ENCODE data around the gene SHF. TPM values are rescaled to one million over a fixed set of nuclear protein-coding genes. Genes with fewer than 3 reads are reported as not detected.
"Not testable (repeated sequence)": the region's sequence is repeated elsewhere in the genome, so short reads cannot be mapped to it uniquely, and the experiment has no call there.

SHF gene
- total and polyA plus RNA-seq, 12 donors: 2.4 to 8.4 (median 5.6) TPM

DNA sequence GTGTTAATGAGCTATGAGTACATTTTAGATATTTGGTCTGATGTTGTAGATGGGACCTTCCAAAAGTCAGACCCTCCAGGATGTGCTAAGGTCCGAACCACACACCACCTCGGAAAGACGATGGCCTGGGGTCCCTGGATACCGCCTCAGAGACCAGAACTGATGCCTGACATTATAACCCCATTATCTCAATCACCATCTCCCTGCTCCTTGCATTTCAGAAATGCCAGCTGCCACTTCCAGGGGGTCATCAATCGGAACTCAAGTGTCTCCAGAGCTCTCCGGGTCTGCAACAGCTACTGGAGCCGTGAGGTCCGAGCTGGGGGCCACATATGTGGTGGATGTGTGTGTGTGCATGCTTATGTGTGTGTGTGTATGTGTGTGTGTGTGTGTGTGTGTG is 50.1 kb downstream of the SHF start:
- ATAC-seq: no peak
- WGBS, 2 donors: 75 to 81% methylated on average over 8 of the region's 8 CpGs
- no peak overlapping the region for H3K27ac ChIP-seq
- H3K4me1 ChIP-seq: peaks cover 0 to 8% (median 6%) of the 10 kb centered on the region in 9 donors
- no peaks in the 10 kb centered on the region for H3K36me3 ChIP-seq
- no peak for DNase-seq
- intact Hi-C loops (cut with DNase I): no loop called here
- TF ChIP-seq, protein P1, sequence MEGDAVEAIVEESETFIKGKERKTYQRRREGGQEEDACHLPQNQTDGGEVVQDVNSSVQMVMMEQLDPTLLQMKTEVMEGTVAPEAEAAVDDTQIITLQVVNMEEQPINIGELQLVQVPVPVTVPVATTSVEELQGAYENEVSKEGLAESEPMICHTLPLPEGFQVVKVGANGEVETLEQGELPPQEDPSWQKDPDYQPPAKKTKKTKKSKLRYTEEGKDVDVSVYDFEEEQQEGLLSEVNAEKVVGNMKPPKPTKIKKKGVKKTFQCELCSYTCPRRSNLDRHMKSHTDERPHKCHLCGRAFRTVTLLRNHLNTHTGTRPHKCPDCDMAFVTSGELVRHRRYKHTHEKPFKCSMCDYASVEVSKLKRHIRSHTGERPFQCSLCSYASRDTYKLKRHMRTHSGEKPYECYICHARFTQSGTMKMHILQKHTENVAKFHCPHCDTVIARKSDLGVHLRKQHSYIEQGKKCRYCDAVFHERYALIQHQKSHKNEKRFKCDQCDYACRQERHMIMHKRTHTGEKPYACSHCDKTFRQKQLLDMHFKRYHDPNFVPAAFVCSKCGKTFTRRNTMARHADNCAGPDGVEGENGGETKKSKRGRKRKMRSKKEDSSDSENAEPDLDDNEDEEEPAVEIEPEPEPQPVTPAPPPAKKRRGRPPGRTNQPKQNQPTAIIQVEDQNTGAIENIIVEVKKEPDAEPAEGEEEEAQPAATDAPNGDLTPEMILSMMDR (IDR thresholded peaks at IDR 0.05): no peak
- H3K9me3 ChIP-seq: no peaks in the 10 kb centered on the region
- H3K27me3 ChIP-seq: peaks cover 0 to 51% (median 39%) of the 10 kb centered on the region in 7 donors
- no peak overlapping the region for H3K4me3 ChIP-seq

- no peak overlapping the region for H3K27ac ChIP-seq
- ATAC-seq: no peak
- peaks cover 0 to 8% (median 6%) of the 10 kb centered on the region in 9 donors for H3K4me1 ChIP-seq
- DNase-seq: no peak
- no peaks in the 10 kb centered on the region for H3K36me3 ChIP-seq
- H3K27me3 ChIP-seq: peaks cover 0 to 61% (median 43%) of the 10 kb centered on the region in 7 donors
- no peaks in the 10 kb centered on the region for H3K9me3 ChIP-seq
- intact Hi-C loops (cut with DNase I): no loop called here
- H3K4me3 ChIP-seq: no peak overlapping the region
- TF ChIP-seq, protein P1 (IDR thresholded peaks at IDR 0.05): peak in 3 of 9 donors; percentile 11 to 16 (median 14)
- 17 to 18% methylated on average over 10 of the region's 10 CpGs for WGBS, 2 donors
Measured at GRCh38 chr15:45136378-45136764, 51.4 kb downstream of the SHF start.

DNA sequence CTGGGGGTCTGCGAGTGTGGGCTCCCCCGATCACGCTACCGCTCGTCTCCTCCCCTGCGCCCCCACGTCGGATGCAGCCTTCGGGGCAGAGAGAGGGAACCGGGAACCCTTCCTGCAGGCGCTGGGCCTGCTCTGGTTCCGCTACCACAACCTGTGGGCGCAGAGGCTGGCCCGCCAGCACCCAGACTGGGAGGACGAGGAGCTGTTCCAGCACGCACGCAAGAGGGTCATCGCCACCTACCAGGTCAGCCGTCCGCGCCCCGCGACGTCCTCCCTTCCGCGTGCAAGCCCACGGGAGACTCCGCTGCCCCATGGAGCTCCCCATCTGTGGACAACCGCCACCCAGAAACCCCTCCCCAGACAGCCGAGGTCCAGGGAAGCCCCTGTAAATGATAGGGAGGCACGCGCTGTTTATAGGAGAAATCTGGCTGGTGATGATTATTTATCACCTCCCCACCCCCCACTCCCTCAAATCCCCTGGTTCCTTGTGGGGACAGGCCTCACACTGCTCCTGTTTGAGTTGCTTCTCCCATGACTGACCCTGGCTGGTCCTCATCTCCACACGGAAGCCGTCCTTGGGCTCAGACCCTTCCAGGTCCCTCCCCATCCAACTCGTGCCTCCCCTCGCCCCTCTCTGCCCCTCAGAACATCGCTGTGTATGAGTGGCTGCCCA is 51.9 kb downstream of the SHF start:
- WGBS, 2 donors: 17 to 18% methylated on average over 9 of the region's 37 CpGs
- intact Hi-C loops (cut with DNase I); H3K36me3 ChIP-seq; DNase-seq; H3K4me1 ChIP-seq; H3K27ac ChIP-seq; H3K9me3 ChIP-seq; H3K4me3 ChIP-seq: not testable (repeated sequence)
- H3K27me3 ChIP-seq: peaks cover 0 to 66% (median 45%) of the 10 kb centered on the region in 7 donors
- peak in 1 of 8 donors; percentile 12 for ATAC-seq

DNA sequence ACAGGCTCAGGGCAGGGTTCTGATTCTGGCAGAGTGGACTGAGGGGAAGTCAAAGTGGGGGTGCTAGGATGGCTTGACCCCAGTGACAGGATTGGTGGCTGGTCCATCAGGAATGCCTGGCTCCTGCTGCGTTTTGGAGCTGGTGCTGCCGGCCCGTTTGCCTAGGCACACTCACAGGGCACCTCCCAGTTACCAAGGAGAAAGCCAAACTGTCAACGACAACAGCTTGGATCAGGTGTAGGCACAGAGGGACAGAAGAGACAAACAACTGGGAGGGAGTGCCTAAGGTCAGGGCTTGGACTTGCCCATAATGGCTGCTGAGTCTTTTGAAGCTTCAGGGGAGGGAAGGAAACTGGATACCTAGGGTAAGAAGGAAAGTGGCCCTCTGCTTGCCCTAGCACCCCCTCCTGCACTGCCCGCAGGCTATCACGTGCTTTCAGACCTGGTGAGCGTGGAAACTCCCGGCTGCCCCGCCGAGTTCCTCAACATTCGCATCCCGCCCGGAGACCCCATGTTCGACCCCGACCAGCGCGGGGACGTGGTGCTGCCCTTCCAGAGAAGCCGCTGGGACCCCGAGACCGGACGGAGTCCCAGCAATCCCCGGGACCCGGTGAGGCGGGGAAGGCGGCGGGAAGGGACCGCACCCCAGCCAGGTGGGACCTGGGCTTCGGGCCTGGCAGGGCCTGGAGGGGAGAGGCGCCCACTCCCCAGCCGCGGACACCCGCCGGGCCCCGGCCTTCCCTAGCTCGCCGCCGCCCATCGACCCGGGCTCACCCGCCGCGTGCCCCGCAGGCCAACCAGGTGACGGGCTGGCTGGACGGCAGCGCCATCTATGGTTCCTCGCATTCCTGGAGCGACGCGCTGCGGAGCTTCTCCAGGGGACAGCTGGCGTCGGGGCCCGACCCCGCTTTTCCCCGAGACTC is 52.8 kb downstream of the SHF start:
- Histone ChIP-seq H3K9me3 (no peaks in the 10 kb centered on the region), H3K4me1 (peaks cover 0 to 13% (median 8%) of the 10 kb centered on the region in 9 donors), H3K36me3 (no peaks in the 10 kb centered on the region), H3K27me3 (peaks cover under 1 to 75% (median 54%) of the 10 kb centered on the region in 7 donors), H3K4me3 (peak overlapping the region in 4 of 10 donors; percentile 6 to 19 (median 8)), H3K27ac (no peak overlapping the region)
- WGBS, 2 donors: 7% methylated on average over 52 to 56 of the region's 57 CpGs
- ATAC-seq: peak in 7 of 8 donors; percentile 34 to 63 (median 48)
- intact Hi-C loops (cut with DNase I): no loop called here
- DNase-seq: peak in 1 of 2 donors; percentile 35
- TF ChIP-seq, protein P1 (IDR thresholded peaks at IDR 0.05): peak in 5 of 9 donors; percentile 17 to 43 (median 27)
